Measurements from ENCODE around the gene INTS13.

GRCh38 chr12:26976687-26977086 lies 38.9 kb upstream of the INTS13 start:
- TF ChIP-seq EZH2 (IDR thresholded peaks at IDR 0.05; ENCODE audit: insufficient read depth, poor library complexity, severe bottlenecking) (no peak), EZH2phosphoT487 (IDR thresholded peaks at IDR 0.05; ENCODE audit: insufficient read depth, low read depth) (no peak)
